DND-41 (cell line): ENCODE data around the gene MYOM3.

ENCODE experiments used
- ATAC-seq: fragments of 200-7000 bp; cut with Tn5 transposase; 3 replicates; pipeline ENCODE4 v1.9.1; 2021; ENCODE audit warnings: low read depth; ENCODE audit not compliant: insufficient read depth
- DNase-seq: peaks from one replicate; pipeline ENCODE4 v3.0.0-alpha.2; 2020
- H2AFZ ChIP-seq: 2 replicates; pipeline ENCODE4 v1.6.0; 2012; ENCODE audit warnings: low read depth, low read length
- H3K27ac ChIP-seq: 2 replicates; pipeline ENCODE4 v1.5.1; 2012; ENCODE audit warnings: low read length, inconsistent platforms
- H3K27me3 ChIP-seq: fragments of 200-600 bp; sonication (generic); 2 replicates; pipeline ENCODE4 v1.6.0; 2012; ENCODE audit warnings: low read length, mild to moderate bottlenecking, inconsistent platforms; ENCODE audit not compliant: insufficient read depth, poor library complexity
- H3K36me3 ChIP-seq: 2 replicates; pipeline ENCODE4 v1.5.1; 2012; ENCODE audit warnings: low read length, inconsistent platforms; ENCODE audit not compliant: insufficient read depth
- H3K4me1 ChIP-seq: 2 replicates; pipeline ENCODE4 v1.5.1; 2012; ENCODE audit warnings: mild to moderate bottlenecking, low read length; ENCODE audit not compliant: insufficient read depth
- H3K4me2 ChIP-seq: 2 replicates; pipeline ENCODE4 v1.6.0; 2012; ENCODE audit warnings: mild to moderate bottlenecking, moderate library complexity, low read length, inconsistent platforms; ENCODE audit not compliant: insufficient read depth
- H3K4me3 ChIP-seq, 2 experiments: fragments of 200-600 bp in 1 of 2; shearing (Covaris generic) in 1 of 2; 2 replicates each; pipeline ENCODE4 v1.5.1; 2012 to 2016; ENCODE audit warnings: inconsistent platforms in 2 of 2, low read length in 2 of 2, mild to moderate bottlenecking in 2 of 2, low read depth in 1 of 2, moderate library complexity in 1 of 2
- H3K79me2 ChIP-seq: 2 replicates; pipeline ENCODE4 v1.6.0; 2012; ENCODE audit warnings: low read length, inconsistent platforms; ENCODE audit not compliant: insufficient read depth
- H3K9ac ChIP-seq: 2 replicates; pipeline ENCODE4 v1.6.0; 2012; ENCODE audit warnings: low read depth, mild to moderate bottlenecking, inconsistent platforms, low read length, moderate library complexity
- H3K9me3 ChIP-seq: 2 replicates; pipeline ENCODE4 v1.5.1; 2012; ENCODE audit warnings: low read length, moderate library complexity, mild to moderate bottlenecking, inconsistent platforms; ENCODE audit not compliant: insufficient read depth, severe bottlenecking
- H4K20me1 ChIP-seq: 2 replicates; pipeline ENCODE4 v1.6.0; 2012; ENCODE audit warnings: low read length; ENCODE audit not compliant: insufficient read depth
- CTCF ChIP-seq: IDR thresholded peaks from 2 replicates; pipeline ENCODE4 v1.5.1; 2012; ENCODE audit warnings: borderline replicate concordance, low read length, moderate library complexity, mild to moderate bottlenecking; ENCODE audit not compliant: poor library complexity, severe bottlenecking; ENCODE audit errors: extremely low read depth
- EZH2 ChIP-seq: IDR thresholded peaks from 3 replicates; pipeline ENCODE4 v1.6.1; 2012; ENCODE audit warnings: borderline replicate concordance, low read depth, mild to moderate bottlenecking, moderate library complexity, low read length, inconsistent platforms; ENCODE audit not compliant: severe bottlenecking

The MYOM3 gene

GRCh38 chr1:24081190-24081589 is 30.7 kb downstream of the MYOM3 start:
- DNase-seq (no peak), ATAC-seq (no peak)
- no peak overlapping the region for H3K4me2 ChIP-seq
- no peak overlapping the region for H3K27ac ChIP-seq
- H3K4me3 ChIP-seq = no peak overlapping the region
- no peaks in the 10 kb centered on the region for H3K4me1 ChIP-seq
- no peaks in the 10 kb centered on the region for H3K36me3 ChIP-seq
- H4K20me1 ChIP-seq = no peaks in the 10 kb centered on the region; the same call in 1 of the 2 replicates
- no peaks in the 10 kb centered on the region for H3K9me3 ChIP-seq
- no peak overlapping the region for H3K9ac ChIP-seq
- H3K27me3 ChIP-seq = peaks cover 10% of the 10 kb centered on the region
- H3K79me2 ChIP-seq = no peaks in the 10 kb centered on the region
- TF ChIP-seq CTCF = no peak
- TF ChIP-seq EZH2 = no peak
- no peak overlapping the region for H2AFZ ChIP-seq

- H4K20me1 ChIP-seq = no peaks in the 10 kb centered on the region; the same call in 1 of the 2 replicates
- no peak overlapping the region for H3K27ac ChIP-seq
- no peak overlapping the region for H3K9ac ChIP-seq
- DNase-seq (no peak), ATAC-seq (no peak)
- H2AFZ ChIP-seq = no peak overlapping the region
- no peaks in the 10 kb centered on the region for H3K36me3 ChIP-seq
- H3K4me3 ChIP-seq = no peak overlapping the region
- H3K27me3 ChIP-seq = peaks cover 10% of the 10 kb centered on the region
- no peaks in the 10 kb centered on the region for H3K79me2 ChIP-seq
- H3K9me3 ChIP-seq = no peaks in the 10 kb centered on the region
- TF ChIP-seq CTCF (no peak), EZH2 (no peak)
- H3K4me1 ChIP-seq = no peaks in the 10 kb centered on the region
- H3K4me2 ChIP-seq = no peak overlapping the region
These were observed 31.8 kb downstream of the MYOM3 start for GRCh38 chr1:24080131-24080530.

- ATAC-seq (no peak), DNase-seq (no peak)
- Histone ChIP-seq H3K36me3 (no peaks in the 10 kb centered on the region), H2AFZ (no peak overlapping the region), H3K79me2 (no peaks in the 10 kb centered on the region), H4K20me1 (no peaks in the 10 kb centered on the region; the same call in 1 of the 2 replicates), H3K27ac (no peak overlapping the region), H3K4me2 (no peak overlapping the region), H3K9me3 (no peaks in the 10 kb centered on the region), H3K4me3 (no peak overlapping the region), H3K27me3 (peaks cover 7% of the 10 kb centered on the region), H3K9ac (no peak overlapping the region), H3K4me1 (no peaks in the 10 kb centered on the region)
- TF ChIP-seq CTCF = no peak
- TF ChIP-seq EZH2 = no peak
These were observed 34.5 kb downstream of the MYOM3 start for GRCh38 chr1:24077278-24077978.
